GM19239 (cell line): ENCODE results near the gene HAGHL.
"Not testable (repeated sequence)": the region's sequence is repeated elsewhere in the genome, so short reads cannot be mapped to it uniquely, and the experiment has no call there.

Experiments used
- DNase-seq: peaks from one replicate; pipeline ENCODE4 v3.0.0; 2011; ENCODE audit warnings: low spot score; ENCODE audit not compliant: insufficient read length
- FAIRE-seq: peaks from 2 replicates; lab custom pipeline; 2011; peaks lifted over from hg19 to GRCh38; lab: Jason Lieb, UNC

HAGHL gene

DNA sequence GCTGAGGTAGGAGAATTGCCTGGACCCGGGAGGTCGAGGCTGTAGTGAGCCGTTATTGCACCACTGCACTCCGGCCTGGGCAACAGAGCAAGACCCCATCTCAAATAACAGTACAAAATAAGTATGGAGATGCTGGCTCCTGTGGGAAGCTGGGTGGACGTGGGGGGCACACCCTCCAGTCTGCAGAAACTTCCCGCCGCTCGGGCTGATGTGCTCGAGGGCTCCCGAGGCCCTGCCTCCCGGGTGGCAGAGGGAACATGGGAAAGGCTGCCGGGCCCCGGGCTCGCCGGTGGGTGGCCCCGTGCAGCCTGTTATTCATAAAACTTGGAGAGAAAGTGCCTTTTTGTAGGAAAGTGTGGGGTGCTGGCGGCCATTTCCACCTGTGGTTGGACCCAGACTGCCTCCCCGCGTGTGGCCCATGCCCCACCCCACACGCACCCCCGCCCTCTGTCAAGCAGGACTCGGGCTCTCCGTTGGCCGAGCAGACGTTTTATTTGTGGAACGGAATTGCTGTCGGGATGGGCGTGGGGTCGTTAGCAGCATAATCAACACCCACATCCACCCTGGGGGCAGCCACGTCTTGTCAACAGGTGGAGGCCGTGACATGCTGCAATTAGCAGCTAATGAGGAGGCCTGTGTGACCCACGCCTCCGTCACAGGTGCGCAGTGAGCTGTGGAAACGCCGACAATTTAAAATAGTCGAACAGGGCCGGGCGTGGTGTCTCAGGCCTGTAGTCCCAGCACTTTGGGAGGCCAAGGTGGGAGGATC is 21.3 kb downstream of the HAGHL start:
- DNase-seq (no peak), FAIRE-seq (no peak)

DNA sequence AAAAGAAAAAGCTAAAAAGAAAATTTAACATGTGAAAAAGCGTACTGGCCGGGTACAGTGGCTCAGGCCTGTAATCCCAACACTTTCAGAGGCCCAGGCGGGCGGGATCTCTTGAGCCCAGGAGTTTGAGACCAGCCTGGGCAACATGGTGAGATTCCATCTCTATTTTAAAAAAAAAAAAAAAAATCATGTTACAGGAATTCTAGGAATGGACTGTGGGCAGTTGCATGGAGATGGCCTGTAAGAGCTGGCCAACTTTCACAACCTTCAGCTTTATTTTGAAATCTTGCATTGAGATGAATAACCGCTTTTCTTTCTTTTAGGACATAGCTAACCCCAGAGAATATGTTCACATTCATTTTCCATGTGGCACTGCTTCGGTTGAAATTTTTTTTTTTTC is 22.1 kb downstream of the HAGHL start:
- DNase-seq (no peak), FAIRE-seq (no peak)

DNA sequence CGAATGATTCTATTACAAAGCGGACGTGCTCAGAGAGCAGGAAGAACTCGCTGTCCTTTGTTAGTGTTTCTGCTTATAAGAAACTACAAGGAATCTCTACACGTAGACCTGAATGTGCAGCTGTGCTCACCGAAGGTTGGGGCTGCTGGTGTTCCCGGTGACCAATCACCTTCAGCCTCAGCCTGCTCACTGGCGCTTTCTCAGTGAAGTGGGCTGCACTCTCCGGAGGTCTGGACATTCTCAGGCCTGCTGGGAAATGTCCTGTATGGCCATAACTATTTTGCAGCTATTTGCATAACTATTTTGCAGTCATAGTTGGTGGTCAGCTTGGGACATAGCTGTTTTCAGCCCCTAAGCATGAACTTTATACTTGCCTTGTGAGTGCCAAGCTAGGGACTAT is 23.6 kb downstream of the HAGHL start:
- FAIRE-seq (no peak), DNase-seq (no peak)

DNA sequence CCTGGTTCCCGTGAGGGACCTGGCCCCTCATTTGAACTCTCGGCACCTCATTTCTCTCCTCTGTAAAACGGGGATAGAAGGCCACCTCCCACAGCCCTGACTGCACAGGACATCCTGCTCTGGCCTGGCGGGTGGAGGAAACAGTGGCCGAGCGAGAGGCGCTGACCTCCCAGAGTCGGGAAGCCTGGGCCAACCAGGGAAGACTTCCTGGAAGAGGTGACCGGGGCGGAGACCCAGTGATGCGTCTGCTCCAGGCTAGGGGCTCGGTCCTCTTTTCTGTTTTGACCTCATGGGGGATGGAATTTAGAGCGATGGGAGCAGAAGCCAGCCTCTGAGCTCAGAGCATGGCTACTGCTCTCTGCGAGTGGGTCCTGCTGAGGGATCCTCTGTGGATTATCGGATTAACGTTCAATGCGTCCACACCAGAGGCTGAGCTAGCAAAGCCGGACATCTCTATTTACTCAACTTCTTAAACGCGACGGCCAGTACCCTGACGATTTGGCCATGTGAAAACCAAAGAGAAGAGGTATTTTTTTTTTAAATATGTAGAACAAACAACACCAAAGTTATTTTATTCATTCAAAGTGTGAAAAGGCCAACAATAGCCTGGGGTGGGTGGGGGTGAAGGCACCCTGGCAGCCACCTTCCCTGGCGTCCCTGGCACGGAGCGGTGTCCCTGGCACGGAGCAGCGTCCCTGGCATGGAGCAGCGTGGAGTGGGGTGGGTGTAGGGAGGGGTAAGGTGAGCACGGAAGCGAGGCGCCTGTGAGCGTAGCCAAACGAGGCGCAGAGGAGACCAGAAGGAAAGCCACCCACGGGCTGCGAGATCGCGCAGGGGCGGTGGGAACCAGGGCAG is 24.5 kb downstream of the HAGHL start:
- no peak for FAIRE-seq
- DNase-seq = no peak

DNA sequence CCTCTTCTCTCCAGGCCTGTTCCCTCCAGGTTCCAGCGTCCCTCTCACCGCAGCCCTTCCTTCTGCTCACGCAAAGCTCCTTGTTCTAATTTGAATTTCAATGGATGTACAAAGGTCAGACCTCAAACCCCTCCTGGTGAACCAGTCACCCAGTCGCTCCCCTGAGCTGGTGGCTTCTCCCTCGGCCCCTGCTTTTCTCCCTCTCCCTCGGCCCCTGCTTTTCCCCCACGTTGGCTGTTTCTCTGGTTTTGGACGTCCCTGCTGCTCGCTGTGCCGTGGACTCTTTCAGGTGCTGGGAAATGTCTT is 25.1 kb downstream of the HAGHL start:
- FAIRE-seq (no peak), DNase-seq (no peak)

DNA sequence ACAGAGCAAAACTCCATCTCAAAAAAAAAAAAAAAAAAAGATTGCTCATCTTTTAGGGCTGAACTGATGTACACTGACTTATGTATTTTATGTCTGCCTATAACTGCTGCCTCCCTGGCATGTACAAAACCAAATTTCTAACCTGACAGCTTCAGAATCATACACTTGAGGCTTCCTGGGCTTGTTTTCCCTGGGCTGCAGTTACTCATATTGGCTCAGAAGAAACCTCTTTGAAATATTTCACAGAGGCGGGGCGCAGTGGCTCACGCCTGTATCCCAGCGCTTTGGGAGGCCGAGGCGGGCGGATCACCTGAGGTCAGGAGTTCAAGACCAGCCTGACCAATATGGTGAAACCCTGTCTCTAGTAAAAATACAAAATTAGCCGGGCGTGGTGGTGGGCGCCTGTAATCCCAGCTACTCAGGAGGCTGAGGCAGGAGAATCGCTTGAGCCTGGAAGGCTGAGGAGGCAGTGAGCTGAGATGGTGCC is 27.3 kb downstream of the HAGHL start:
- not testable (repeated sequence) for FAIRE-seq, DNase-seq

DNA sequence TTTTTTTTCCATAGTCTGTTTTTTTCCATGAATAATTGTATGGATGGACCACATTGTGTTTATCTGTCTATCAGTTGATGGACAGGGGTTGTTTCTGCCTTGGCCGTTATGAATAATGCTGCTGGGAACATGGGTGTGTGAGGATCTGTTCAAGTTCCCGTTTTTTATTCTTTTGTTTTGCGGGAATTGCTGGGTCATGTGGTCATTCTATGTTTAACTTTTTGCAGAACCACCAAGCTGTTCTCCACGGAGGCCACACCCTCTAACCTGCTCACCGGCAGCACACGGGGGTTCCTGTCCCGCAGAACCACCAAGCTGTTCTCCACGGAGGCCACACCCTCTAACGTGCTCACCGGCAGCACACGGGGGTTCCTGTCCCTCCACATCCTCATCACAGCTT is 27.8 kb downstream of the HAGHL start:
- FAIRE-seq (no peak), DNase-seq (no peak)

DNA sequence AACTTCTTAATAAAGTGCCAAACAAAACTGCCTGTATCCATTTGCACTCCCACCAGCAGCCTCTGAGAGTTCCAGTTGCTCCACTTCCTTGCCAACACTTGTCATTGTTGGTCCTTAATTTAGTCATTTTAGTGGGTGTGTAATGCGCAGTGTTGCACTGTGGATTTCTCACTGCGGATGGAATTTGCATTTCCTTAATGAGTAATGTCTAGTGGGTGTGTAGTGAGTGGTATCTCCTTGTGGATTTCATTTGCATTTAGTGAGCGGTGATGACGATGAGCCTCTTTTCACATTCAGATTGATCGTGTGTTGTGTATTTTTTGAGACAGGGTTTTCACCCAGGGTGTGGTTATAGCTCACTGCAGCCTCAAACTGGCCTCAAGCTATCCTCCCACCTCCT is 29.5 kb downstream of the HAGHL start:
- no peak for DNase-seq
- no peak for FAIRE-seq

DNA sequence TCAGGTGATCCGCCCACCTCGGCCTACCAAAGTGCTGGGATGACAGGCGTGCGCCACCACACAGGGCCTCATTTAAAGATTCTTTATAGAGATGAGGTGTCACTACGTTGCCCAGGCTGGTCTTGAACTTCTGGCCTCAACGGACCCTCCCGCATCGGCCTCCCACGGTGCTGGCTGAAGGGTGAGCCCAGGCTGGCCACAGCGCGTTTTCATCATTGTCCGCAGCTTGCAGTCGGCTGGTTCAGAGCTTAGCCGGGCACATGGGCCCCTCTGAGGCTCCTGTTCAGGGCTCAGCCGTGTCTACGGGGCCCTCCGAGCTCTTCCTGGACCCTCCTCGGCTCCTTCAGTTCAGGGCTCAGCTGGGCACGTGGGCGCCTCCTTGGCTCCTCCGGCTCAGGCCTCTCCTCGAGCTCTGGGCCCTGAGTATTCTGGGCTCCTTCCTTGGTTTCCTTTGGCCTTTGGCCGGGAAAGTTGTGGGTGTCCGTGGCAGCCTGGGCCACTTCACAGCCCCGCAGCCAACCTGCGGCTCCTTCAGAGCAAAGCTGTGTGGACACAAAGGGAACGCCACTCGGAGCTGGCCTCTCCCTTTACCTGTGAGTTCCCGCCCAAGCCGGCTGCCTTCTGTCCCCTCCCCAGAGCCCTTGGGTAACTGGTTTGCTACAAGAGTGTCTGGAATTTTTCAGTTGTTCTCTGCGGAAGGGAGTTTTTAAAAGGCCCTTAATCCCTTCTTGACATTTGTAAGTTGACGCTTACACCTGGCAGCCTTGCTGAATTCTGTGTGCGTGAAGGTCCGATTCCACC is 32.4 kb downstream of the HAGHL start:
- no peak for FAIRE-seq
- DNase-seq = no peak

DNA sequence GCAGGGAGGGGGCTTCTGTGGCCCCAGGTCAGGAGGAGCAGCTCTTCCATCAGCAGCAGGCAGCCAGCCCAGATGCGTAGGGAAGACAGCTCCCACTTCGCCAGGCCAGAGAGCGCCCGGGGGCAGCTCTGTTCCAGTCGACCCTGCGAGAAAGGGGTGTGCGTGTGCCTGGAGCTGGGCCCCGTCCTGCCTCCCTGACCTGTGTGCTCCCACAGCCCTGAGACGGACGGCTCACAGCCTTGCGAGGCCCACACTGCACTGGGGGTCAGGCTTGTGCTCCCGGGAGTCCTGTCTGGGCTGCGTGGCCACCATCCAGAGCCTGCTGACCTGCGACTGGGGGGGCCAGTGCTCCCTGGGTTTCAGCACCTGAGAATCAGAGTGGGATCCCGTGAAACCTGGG is 33.2 kb downstream of the HAGHL start:
- FAIRE-seq = no peak
- DNase-seq = no peak

DNA sequence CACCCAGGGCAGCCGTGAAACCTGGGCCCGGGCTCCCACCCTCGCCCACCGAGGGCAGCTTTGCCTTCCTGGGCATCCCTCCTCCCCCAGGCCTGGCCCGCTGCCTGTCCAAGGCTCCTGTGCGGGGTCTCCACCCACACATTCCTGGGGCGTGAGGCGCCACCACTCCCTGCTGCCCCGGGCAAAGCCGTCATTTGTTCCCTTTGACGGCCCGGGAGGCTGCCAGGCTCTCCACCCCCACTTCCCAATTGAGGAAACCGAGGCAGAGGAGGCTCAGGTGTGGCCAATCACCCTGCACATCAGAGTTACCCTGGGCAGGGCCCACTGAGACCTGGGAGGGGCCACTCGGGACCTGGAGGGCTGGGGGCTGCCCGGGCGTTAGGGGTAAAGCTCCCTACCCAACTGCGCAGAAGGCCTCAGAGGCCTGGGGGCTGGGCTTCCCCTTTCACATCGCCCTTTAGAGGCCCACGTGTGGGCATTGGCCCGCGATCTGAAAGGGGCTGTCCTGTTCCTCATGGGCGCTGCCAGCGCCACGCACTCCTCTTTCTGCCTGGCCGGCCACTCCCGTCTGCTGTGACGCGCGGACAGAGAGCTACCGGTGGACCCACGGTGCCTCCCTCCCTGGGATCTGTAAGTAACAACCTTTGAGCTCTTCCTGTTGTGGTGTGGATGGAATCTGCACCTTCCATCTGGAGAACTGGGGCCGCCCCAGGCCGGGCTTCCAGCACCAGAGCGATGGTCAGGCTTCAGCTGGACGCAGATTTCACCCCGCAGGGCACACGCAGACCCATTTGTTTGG is 33.8 kb downstream of the HAGHL start, which contains the start of gene MSLN:
Gene MSLN, plus strand, starts transcription at position 190 of the 799 bp plus-strand sequence. CDS start 1,947 bp downstream, outside the sequence.
- no peak for FAIRE-seq
- no peak for DNase-seq

DNA sequence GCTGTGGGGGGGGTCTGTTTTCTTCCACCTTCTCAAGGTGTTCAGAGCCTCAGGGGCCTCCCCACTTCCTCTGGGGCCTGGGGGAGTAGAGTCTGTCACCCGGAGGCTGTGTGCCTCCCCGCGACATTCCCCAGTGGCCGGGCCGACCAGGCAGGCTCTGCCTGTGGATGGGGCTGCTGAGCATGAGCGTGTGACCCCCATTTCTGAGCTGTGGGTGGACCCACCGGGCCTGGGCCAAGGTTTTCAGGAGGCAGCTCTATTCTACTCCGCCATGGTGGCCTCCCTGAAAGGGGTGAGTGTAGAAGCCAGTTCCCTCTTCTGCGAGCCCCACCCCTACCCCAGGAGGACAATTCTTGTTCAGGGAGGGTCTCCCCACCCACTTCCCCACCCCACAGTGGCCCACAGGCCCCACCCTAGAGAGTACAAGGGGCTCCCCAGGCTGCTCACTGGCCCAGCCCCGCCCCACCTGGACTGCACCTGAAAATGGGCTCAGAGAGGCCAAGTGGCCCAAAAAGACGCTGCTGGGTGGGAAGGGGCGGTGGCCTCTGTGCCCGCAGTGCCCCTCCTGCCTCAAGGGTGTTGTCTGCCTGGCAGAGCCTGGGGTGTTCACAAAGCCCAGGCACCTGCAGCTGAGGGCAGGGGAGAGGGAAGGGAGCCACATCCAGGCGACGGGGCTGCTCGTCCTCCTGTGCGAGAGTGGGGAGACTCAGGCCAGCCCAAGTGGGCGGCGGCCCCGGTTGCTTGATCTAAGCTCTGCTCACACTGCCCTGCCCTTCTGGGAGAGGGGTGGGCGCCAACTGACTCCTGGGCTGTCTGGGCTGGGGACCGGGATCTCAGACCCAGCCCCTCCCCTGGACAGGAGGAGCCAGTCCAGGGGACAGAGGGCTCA is 35.0 kb downstream of the HAGHL start:
- DNase-seq = no peak
- FAIRE-seq = no peak

DNA sequence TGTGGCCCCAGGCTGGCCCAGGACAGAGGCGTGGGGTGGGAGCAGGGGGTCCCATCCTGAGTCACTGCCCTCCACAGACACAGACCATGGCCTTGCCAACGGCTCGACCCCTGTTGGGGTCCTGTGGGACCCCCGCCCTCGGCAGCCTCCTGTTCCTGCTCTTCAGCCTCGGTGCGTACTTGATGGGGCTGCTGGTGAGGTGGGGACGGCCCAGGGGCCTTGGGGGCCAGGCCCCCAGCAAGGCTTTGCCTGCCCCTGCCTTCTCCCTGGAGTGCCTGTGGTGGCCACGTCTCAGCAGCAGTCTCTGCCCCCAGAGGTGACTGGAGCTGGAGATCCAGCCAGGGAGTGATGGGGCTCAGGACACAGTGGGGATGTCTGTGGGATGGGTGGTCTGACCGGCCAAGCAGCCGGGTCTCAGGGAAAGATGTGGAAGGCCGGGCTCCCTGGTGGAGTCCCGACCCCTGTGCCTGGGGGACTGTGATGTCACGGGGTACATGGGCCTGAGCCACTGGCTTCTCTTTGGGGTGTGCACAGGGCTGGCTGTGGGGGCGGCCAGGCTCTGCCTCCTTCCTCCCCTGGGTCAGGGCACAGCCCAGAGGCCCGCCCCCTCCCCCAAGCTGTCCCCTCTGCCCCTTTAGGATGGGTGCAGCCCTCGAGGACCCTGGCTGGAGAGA is 35.8 kb downstream of the HAGHL start:
- FAIRE-seq (no peak), DNase-seq (no peak)

DNA sequence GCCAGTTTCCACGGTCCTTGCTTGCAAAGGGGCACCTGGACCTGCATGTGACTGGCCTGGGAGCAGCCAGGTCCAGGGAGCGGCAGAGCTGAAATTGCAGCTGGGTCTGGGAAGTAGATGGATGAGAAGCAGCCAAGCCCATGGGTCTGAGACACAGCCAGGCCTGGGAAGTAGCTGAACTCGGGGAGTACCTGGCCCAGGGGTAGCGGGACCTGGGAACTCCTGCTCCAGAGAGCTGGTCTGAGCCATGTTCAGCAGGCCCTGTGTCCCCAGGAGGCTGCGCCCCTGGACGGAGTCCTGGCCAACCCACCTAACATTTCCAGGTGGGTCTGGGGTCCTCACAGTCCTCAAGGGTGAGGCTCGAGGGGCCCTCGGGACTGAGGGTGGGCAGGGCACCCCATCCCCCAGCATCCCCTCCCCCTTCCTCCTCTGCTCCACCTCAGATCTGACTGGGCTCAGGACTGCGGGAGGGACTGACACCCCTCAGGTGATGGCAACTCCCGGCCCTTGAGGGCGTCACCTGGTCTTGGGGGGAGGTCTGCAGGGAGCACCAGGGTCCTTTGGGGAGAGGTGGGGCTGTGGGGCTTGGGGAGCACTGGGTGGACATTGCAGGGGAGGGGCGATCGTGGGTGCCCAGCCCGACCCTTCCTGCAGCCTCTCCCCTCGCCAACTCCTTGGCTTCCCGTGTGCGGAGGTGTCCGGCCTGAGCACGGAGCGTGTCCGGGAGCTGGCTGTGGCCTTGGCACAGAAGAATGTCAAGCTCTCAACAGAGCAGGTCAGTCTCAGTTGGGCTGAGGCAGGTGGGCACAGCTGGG is 36.7 kb downstream of the HAGHL start:
- no peak for DNase-seq
- FAIRE-seq = no peak

DNA sequence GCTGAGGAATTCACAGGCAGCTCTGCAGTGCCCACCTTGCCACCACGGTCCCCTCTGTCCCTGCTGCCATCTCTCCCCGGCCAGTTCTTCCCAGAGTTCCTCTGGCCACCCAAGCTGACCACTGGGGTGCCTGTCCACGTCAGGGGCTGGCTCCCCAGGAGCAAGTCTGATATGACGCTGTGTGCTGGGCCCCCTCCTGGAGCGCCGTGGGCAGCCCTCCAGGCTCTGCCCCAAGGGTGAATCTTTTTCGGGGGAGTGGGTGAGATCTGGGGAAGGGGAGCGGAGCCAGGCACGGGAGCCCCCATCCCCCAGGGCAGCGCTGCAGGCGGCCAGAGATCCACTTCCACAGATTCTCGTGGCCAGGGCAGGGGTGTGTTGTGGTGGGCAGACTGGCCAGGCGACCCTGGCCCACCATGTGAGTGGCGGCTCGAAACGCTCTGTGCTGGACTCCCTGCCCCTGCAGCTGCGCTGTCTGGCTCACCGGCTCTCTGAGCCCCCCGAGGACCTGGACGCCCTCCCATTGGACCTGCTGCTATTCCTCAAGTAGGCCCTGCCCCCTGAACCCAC is 37.4 kb downstream of the HAGHL start:
- no peak for FAIRE-seq

DNA sequence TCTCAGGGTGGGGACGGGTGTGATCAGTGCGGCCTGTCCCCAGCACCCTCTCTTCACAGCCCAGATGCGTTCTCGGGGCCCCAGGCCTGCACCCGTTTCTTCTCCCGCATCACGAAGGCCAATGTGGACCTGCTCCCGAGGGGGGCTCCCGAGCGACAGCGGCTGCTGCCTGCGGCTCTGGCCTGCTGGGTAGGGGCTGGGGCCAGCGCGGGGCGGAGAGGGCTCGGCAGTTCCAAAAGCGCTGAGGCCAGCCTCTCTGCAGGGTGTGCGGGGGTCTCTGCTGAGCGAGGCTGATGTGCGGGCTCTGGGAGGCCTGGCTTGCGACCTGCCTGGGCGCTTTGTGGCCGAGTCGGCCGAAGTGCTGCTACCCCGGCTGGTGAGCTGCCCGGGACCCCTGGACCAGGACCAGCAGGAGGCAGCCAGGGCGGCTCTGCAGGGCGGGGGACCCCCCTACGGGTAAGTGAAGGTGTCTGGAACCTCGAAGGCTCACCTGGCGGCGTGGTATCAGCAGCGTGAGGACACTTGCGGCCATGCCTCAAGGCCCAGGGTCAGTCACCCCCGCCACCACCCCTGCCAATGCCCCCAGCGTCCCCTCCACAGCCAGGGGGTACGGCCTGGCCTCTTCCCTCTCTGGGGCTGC is 38.1 kb downstream of the HAGHL start:
- FAIRE-seq (no peak), DNase-seq (no peak)

More for the DNA sequence above, 37.4 kb downstream of the HAGHL start:
- no peak for DNase-seq

DNA sequence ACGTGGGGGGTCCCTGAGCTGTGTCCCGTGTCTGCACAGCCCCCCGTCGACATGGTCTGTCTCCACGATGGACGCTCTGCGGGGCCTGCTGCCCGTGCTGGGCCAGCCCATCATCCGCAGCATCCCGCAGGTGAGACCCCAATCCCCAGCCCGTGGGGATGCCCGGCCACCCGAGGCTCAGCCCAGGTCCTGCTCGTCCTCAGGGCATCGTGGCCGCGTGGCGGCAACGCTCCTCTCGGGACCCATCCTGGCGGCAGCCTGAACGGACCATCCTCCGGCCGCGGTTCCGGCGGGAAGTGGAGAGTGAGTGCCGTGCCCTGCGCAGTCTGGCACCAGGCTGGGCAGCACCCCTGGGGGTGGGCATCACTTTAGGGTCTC is 38.6 kb downstream of the HAGHL start:
- no peak for DNase-seq
- no peak for FAIRE-seq
